Astrocyte of the hippocampus (primary cell): Measurements from ENCODE around the gene ACER2.
A peak's percentile ranks its signal among the peaks of the same experiment; 100 is the strongest.

Experiments
- DNase-seq: peaks from one replicate; pipeline ENCODE4 v3.0.0; 2011; ENCODE audit warnings: low read depth, low spot score

Gene ACER2

DNA sequence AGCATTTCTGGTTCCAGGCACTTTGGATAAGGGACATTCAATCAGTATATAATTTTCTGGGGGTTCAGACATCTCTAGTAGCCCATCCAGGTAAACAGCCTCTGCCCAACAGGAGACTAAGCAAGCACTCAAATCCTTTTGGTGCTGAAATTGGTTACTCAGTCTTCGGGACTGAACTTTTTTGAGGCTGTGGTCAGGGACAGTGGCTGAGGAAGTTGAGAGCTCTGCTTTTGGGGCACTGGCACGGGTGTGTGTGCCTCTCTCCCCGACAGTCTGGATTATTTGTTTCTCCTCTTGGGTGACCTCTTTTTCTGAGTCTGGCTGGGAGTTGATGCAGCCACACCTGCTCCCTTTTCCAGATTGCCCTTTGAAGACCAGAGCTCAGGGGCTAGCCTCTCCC, 47.6 kb downstream of the ACER2 start:
- no peak for DNase-seq

DNA sequence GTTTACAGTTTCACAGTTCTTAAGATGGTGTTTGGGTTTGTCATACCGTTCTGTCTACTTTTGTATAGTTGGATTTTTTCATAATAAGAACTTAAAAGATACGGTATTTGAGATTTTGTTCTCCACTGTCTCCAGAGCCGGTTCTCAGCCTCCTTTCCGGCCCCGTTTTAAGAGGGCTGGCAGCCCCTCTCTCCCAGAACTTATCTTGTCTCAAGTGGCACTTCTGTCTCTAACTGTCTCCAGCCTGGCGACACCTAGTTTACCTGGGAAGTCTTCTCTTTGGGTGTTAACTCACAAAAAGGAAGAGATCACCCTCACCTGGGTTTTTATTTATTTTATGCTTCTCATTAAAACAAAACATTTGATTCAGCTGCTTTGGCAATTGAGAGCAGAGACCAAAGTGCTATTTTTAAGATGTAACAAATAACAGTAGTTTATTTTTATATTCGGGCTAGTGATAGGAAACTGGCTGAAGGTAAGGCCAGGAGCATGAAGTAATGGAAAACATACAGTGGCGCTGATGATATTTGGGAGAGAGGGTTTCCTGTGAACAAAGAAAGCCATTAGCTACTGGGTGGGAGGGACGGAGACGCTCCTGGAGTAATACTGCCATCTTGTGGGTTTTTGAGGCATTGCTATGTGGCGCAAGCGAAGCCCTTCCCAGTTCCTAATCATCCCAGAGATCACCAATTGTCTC, 48.3 kb downstream of the ACER2 start:
- peak; percentile 88 for DNase-seq

DNA sequence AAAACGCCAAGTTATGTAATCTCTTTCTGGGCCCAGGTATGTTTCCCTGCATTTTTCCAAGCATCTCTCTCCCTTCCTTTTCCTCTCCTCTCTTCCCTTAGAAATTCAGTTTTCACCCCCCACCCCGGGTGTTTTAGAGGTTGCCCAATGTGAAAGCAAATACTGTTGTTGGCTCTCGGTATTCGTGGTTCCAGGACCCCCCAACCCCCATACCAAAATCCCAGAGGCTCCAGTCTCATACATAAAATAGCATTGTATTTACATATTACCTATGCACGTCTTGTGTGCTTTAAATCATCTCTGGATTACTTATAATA, 48.8 kb downstream of the ACER2 start:
- DNase-seq, result no peak

DNA sequence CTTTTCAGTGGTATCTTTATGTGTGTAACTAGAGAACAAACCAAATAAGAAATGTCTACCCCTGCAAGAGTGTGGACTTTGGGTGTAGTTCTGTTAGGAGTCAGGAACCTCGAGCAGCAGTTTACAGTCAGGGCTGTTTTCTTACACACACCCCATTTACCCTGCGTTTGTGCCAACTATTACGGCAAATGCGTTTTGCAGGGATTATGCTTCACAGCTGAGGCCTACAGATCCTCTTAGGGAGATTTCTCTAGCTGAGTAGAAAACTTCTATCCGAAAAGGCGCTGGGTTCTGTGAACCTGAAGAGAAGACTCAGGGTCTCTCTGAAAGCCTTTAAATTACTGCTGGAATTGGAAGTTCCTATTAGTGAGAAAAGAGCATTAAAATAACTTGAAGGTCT, 51.4 kb downstream of the ACER2 start:
- DNase-seq, result no peak

DNA sequence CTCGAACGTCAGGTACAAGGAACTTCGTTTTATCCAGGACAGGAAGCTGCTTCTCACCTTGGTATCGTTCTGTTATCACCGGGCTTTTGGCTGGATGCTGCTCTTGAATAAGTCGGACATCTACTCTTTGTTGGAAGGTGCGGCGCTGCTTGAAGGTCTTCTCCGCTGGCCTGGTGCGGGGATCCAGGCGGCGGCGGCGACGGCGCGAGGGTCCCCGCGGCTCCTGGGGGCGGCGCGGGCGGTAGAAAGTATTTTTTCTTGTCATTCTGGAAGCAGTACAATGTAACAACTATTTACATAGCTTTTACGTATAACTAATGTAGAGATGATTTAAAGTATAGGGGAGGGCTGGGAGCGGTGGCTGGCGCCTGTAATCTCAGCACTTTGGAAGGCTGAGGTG, 52.3 kb downstream of the ACER2 start:
- DNase-seq, result no peak

DNA sequence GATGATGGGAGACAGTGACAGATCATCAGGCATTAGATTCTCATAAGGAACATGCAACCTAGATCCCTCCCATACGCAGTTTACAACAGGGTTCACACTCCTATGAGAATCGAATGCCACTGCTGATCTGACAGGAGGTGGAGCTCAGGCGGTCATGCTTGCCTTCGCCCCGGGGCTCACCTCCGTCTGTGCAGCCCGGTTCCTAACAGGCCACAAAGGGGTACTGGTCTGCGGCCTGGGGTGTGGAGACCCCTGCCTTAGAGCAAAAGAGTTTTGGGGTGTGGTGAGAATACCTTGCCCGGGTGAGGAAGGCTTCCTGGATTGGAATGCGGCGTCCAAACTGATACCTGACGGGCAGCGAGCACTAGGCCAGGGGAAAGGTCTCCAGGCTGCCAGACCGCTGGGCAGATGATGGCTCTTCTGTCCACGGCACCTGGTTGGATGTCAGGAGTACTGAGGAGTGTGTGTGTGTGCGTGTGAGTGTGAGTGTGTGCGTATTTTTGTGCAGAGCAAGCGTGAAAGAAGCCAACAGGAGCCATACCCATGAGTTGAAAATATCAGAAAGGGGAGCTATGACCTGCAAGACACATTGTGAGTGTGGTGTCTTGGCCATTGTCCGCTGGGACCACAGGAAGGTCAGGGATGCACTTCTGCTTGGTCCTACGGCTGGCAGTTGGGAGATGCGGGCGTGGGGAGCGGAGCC, 55.4 kb downstream of the ACER2 start:
- DNase-seq, result no peak

DNA sequence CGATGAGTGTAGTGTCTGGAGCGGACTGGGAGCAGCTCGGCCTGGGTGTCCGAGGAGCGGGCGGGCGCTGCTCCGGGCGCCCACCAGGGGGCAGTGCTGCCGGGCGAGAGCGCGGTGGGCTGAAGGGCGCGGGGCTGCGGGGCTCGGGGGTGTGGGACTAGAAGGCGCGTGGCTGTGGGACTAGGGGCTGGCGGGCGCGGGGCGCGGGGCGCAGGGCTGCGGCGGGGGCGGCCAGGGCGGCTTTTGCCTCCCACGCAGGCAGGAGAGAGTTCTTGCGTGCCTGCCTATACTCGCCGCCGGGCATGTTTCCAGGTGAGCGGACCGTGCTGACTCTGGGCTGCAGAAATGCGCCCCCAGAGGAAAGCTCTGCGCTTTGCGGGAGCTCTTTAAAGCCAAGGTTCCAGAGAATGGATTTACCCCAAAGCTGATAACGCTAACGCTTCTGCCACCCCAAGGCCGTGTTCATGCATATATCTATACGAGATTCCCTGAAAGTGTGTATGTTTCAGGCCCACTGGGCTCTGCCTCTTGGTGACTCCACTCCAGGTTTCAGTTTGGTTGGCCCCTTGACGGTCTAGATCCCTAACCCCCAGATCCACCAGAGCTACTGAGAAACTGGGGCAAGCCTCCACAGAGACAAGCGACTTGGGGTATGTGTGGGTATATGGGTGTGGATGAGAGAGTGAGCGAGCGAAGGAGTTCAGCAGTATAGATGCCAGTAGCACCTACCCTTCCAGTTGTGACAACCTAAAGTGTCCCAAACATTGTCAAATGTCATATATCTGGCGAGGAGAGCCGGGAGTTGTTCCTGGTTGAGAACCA, 56.2 kb downstream of the ACER2 start:
- DNase-seq, result peak; percentile 91

DNA sequence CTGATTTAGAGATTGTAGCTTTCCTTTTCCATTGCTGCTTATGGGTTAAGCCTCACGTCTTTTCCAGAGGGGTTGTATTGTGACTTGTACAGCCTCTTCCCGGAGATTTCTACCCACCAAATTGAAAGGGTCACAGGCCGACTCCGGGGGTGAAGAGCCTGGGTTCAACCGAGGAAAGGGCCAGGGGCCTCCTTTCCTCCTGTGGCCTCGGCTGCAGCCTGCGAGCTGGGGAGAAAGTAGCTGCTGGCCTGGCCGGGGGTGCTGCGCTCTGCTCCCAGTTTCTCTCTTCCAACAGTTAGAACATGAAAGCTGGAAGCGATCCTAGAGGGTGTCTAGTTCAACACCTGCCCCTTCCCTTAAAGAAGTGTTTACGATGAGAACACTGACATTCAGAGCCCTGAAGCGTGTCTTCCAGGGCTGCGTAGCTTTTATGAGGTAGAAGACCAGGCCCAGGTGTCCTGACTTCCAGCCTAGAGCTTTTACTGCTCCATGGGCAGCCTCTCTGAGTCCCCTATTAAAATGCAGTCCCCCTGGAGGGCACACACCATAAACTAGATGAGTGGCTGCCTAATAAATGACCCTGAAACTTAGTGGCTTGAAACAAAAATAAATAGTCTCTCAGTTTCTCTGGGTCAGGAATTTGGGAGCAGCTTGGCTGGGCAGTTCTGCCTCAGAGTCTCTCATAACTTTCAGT, 56.9 kb downstream of the ACER2 start:
- no peak for DNase-seq

DNA sequence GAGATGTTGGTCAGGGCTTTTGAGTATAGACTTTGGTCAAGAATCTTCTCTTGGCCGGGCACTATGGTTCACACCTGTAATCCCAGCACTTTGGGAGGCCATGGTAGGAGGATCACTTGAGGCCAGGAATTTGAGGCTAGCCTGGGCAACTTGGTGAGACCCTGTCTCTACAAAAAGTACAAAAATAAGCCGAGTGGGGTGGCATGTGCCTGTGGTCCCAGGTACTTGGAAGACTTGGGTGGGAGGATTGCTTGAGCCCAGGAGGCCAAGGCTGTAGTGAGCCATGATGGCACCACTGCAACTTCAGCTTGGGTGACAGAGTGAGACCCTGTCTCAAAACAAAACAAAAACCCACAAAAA, 57.5 kb downstream of the ACER2 start:
- no peak for DNase-seq

DNA sequence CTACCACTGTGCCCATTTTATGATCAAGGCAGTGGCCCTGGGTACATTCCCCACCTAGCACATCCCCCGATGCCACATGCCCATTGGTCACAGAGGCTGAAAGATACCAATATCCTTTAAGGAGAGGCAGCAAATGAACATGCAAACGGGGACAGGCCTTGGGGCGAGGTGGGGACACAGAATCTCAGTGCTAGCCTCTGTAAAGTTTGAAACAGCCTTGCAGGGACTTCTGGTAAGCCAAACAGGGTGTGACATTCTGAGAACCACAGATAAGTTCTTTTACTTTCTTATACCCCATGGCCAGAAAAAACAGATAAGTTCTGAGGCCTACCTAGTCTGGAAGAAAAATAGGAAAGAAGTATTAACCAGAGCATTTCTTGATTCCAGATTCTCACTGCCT, 60.5 kb downstream of the ACER2 start:
- DNase-seq, result no peak

DNA sequence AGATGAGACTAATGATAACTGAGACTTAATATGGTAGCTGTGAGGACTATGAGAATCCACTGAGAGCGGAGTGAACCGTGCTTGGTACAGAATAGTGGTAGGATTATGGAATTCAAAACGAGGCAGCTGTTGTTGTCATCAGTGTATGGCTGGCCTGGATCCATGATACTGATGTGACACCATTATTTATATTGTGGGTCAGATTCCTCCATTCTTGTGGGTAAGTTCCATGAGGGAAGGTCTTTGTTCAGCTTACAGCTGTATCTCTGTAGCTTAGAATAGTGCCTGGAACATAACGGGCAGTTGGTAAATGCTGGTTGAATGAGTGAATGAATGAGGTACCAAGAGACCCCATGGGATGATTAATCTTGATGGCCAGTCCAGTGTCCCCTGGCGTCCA, 61.8 kb downstream of the ACER2 start:
- no peak for DNase-seq

DNA sequence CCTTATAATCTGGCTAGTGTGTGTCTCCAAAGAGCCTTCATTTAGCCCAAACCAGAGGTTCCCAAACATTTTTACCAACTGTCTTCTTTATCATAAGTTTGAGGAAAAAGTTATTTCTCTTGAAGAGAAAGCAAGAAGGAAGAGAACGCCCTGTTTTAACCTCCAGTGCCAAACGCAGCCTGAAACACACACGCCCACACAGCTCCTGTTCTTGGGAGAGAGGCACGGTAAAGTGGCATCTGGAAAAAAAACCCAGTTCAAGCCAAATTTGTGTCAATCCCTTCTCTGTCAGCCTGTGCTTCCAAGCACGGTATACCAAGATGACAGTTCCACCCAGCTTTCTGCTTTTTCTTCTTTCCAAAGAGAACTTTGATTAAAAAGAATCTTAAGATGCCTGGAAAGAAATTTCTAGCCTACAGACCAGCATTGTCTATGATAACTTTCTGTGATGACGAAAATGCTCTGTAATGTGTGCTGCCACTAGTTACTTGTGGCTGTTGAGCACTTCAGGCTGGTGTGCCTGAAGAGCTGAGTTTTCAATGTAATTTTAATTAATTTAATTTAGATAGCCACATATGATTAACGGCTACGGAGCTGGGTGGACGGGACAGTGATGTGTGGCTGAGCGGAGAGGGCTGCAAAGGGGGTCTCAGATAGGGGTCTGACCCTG, 62.3 kb downstream of the ACER2 start:
- DNase-seq, result no peak

DNA sequence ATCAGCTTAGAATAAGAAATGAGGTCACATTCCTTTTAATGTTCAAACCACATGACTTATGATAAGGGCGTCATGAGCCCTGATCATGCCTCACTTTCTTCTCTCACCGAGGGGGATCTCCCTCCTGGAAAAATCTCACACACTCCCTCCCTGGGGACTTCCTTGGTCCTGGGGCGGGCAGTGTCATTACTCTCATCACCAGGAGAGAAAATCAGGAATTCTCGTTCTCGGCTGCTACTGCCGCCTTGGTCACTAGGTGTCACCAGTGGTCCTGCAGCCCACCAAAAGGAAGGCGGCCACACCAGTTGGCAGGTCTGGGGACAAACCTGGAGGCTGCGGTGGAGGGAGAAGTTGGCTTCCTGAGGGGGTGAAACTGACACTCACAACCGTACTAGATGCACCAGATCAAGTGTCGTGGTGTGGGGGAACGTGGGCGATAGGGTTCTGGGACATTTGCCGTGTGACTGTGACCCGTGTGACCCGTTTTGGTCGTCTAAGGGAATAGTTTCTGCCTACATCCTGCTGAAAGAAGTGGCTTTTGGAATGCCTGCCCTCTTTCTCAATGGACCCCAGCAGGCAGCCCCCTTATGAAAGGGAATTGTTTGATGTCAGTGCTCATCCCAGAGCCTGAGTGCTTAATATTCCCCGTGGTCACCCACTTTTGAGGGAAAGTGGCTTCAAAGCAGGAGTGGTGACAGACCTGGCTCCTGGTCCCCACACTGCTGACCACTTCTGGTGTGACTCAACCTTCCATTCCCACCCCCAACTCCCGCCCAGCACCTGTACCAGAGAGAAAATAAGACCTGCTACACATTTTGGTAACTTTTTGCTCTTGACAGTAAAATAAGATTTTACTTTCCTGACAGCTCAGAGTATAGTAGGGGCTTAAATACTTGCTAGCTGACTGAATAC, 63.2 kb downstream of the ACER2 start:
- peak; percentile 71 for DNase-seq

DNA sequence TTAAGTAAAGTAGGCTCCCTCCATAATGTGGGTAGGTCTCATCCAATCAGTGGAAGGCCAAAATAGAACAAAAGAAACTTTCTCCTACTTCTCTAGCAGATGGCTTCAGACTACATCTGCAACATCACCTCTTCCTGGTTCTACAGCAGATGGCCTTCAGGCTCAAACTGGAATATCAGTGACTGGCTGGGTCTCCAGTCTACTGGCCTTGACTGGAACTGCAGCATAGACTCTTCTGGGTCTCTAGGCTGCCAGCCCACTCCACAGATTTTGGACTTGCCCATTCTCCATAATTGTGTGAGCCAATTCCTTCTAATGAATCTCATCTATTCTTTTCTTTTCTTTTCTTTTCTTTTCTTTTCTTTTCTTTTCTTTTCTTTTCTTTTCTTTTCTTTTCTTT, 64.8 kb downstream of the ACER2 start:
- no peak for DNase-seq

DNA sequence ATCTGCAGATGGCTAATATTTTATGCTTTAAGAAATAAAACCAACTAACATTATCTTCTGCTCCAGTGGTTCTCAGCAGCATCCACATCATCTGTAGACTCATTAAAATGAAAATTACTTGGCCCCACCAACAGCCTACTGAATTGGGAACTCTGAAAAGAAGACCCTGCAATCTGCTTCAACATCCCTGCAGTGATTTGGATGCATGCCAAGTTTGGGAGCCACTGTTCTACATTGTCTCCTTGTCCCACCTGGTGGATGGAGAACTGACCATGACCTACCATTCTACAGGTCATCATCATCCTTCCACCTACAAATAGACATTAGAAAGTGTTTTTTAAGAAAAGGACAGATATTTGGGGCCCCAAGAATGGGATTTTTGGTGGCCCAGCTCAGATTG, 71.1 kb downstream of the ACER2 start:
- DNase-seq, result no peak

DNA sequence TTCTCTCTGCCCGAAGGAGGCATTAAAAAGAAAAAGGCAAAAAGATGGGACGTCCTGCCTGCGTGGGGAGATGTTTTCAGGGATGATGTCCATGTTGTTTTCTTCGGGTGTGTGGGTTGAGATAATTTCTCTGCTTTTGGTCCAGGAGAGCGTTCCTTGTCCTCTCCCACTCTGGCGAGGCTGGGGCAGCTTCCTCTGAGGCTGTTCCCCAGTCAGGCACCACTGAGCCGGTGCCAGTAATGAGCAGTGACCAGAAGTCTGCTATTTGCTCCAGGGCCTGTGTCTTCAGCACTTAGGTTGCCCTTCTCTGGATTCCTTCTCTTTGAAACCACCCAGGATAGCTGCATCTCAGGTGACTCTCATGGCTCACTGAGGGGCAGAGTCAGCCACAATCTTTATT, 71.5 kb downstream of the ACER2 start:
- no peak for DNase-seq

DNA sequence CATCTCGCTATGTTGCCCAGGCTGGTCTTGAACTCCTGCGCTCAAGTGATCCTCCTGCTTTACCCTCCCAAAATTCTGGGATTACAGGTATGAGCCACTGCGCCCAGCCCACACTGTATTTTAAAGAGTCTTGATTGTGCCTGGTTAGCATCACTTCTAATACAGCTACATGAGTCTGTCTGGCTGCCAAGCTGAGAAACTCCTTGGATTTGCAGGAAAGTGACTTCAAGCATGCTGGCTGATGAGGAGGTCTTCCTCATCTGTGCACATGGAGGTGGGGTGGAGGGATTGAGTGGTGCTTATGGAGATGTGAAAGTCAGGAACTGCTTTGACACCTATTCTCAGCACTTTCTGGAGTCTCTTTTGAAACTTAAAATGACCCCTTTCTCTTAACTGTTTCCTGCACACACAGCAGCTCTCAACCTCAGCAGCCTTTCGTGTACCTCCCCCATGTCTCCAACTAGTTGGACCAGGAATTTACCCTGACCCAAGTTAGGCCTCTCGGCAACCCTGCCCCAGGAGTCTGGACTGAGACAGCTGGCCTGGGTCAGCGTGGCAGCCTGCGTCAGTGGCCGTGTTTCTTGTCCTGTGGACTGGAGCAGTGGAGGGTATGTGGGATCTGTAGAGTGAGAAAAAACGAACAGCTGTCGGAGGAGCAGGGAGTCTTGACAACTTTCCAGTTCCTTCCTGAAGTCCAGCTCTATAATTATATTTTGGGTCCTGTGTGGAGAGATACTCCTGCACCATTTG, 72.5 kb downstream of the ACER2 start:
- DNase-seq, result no peak

DNA sequence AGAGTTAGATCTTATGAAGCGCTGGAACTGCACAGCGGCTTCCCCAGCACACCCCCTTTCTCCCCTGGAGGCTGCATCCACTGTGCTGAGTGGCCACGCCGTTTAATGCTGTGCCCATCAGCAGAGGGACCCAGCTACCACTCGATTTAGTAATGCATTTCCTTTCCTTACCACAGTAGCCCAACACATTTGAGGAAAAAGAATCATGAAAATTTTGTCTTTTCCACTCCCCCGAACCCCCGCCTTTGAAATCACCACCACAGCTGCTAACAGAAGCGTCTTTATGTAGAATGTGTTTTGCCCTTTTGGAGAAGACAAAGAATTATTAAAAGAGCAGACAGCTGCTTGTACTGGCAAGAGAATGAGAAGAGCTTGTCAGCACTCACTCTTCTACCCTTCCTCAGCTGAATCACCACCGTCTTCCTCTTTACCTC, 73.2 kb downstream of the ACER2 start:
- DNase-seq, result no peak

DNA sequence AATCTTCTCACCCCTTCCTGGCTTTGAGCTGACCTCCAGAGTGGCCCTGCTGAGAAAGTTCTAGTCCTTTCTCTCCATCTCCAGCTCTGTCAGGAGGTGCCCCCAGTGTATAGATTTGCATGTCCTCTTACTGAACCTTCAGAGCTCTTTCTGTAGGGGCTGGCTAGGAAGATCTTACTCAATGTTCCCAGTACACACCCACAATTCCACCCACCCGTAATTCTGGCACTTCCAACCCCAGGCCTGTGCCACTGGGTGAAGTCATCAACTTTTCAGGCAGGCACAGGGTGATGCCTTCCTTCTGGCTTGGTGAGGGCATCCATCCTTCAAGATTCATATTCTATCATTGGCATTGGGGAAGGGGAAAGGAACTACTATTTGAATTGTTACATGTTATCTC, 75.9 kb downstream of the ACER2 start:
- DNase-seq, result no peak

DNA sequence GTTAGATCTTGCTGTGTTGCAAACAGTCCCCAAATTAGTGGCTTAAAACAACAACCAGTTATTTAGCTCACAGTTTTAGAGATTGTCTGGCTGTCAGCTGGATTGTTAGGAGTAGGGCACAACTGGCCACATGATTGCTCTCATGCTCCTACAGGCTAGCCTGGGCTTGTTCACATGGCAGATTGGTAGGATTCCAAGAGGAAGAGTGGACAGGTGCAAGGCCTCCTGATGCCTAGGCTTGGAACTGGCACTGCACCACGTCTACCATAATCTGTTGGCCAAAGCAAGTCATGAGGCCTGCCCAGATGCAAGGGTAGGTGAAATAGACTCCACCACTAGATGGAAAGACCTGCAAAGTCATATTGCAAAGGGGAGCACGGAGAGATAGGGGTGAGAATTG, 76.4 kb downstream of the ACER2 start:
- DNase-seq, result no peak
